Naive thymus-derived CD8-positive, alpha-beta T cell (primary cell): ENCODE results near the gene CCDC120. TPM values are rescaled to one million over a fixed set of nuclear protein-coding genes. Genes with fewer than 3 reads are reported as not detected.

Experiments used
- ATAC-seq, 2 donors: fragments of 150-1000 bp; cut with Tn5 transposase in 1 of 2; sonication (Bioruptor Pico), chemical (Tn5 transposase) in 1 of 2; 1 replicate in 1 of 2; 2 replicates in 1 of 2; pipeline ENCODE4 v1.10.0; 2021; ENCODE audit warnings: mild to moderate bottlenecking in 2 of 2, moderate library complexity in 2 of 2
- POLR2A ChIA-PET: fragments of 350-600 bp; sonication (Branson Sonifier 250); formaldehyde crosslinking; loops from one replicate; lab custom pipeline; 2021; ENCODE audit warnings: antibody characterized with exemption; lab: Charles Lee
- DNase-seq, 10 donors: peaks; one replicate each; pipeline versions ENCODE4 v3.0.0 to v3.0.0-alpha.2; 2020 to 2022
- H3K27ac Mint-ChIP-seq, 10 donors: one replicate each; pipeline ENCODE4 v1.8.0; 2020 to 2022; ENCODE audit warnings: mild to moderate bottlenecking in 10 of 10, mixed read lengths in 10 of 10, moderate library complexity in 4 of 10, inconsistent platforms in 1 of 10
- H3K27me3 Mint-ChIP-seq, 5 donors: one replicate each; pipeline ENCODE4 v1.8.0; 2021 to 2022; ENCODE audit warnings: mixed read lengths in 5 of 5
- H3K36me3 Mint-ChIP-seq, 3 donors: one replicate each; pipeline ENCODE4 v1.8.0; 2020 to 2022; ENCODE audit warnings: mixed read lengths in 3 of 3, mild to moderate bottlenecking in 2 of 3, inconsistent platforms in 1 of 3
- H3K4me1 Mint-ChIP-seq, 4 donors: one replicate each; pipeline ENCODE4 v1.8.0; 2021 to 2022; ENCODE audit warnings: mixed read lengths in 4 of 4
- H3K4me3 Mint-ChIP-seq, 10 donors: one replicate each; pipeline ENCODE4 v1.8.0; 2020 to 2022; ENCODE audit warnings: mild to moderate bottlenecking in 10 of 10, mixed read lengths in 10 of 10, moderate library complexity in 6 of 10, inconsistent platforms in 1 of 10
- H3K9me3 Mint-ChIP-seq, 9 donors: one replicate each; pipeline ENCODE4 v1.8.0; 2020 to 2022; ENCODE audit warnings: mixed read lengths in 9 of 9, mild to moderate bottlenecking in 3 of 9, inconsistent platforms in 1 of 9, moderate library complexity in 1 of 9
- polyA plus RNA-seq, 3 donors: library from polyadenylated mRNA; unstranded; fragments of 300-500 nt; fragmentation: Illumina TruSeq; gene quantifications; one replicate each; pipeline ENCODE4 v1.2.3, GENCODE V29; 2021
- total RNA-seq, 8 experiments: library from RNA in 2 of 8; stranded (reverse) in 2 of 8; gene quantifications; one replicate each; pipeline ENCODE4 v1.2.3 and lab custom pipeline; 2021 to 2026

The CCDC120 gene
- total and polyA plus RNA-seq, 5 experiments from 2014 or later = 0.61 to 12.9 (median 1.7) TPM

DNA sequence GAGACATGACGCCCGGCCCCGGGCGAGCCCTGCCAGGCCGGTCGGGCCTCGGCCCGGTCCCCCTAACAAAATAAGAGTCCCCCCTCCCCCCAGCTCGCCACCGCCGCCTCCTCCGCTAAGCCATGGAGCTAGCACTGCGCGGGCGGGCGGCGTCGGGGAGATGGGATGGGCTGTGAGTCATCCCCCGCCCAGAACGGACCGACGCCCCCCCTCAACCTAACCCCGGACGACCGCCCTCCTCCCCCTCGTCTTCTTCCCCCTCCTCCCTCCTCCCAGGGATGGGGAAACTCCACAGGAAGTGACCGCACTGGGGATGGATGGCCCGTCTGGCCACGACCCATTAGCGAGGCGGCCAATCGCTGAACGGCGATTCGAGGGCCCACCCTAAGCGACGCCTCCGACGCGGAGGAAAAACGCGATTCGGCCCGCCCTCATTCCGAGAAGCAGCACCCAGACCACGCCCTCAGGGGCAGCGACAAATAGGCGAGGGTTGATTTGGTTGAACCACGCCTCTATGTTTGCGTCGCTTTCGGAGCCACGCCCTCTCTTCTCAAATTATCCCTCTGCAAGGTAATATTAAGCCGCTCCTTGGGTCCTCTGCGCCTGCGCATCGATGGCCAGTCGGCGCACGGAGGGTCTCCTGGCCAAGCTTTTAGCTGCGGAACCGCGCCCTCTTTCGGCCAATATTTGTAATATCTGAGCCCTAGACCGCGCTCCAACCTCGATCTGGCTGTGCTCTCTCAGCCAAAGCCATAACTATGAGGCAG, 15.4 kb upstream of the CCDC120 start, which contains the start of gene TFE3:
TFE3 (minus strand) TSS at position 138 of the 767 bp plus-strand sequence; CDS start at position 7, 131 bp downstream.
- POLR2A ChIA-PET = interaction anchor here (0.6 to 3.2 kb wide), 13 partner anchors 10 to 455 kb away, joined by 3 to 15 read pairs (median 4); partner anchors contain the start of genes CCDC120, GRIPAP1, OTUD5 and PRAF2
- no peaks in the 10 kb centered on the region for H3K9me3 Mint-ChIP-seq
- peaks cover 0 to 12% (median 3%) of the 10 kb centered on the region in 3 donors for H3K36me3 Mint-ChIP-seq
- peak within 1 kb of the TSS; percentile 83 to 96 (median 94) for H3K27ac Mint-ChIP-seq
- peak; percentile 88 to 89 for ATAC-seq
- H3K4me3 Mint-ChIP-seq = peak within 1 kb of the TSS; percentile 81 to 94 (median 88)
- DNase-seq = peak; percentile 83 to 98 (median 94)
- peaks cover 13 to 40% (median 35%) of the 10 kb centered on the region in 4 donors for H3K4me1 Mint-ChIP-seq
- H3K27me3 Mint-ChIP-seq = no peaks in the 10 kb centered on the region

DNA sequence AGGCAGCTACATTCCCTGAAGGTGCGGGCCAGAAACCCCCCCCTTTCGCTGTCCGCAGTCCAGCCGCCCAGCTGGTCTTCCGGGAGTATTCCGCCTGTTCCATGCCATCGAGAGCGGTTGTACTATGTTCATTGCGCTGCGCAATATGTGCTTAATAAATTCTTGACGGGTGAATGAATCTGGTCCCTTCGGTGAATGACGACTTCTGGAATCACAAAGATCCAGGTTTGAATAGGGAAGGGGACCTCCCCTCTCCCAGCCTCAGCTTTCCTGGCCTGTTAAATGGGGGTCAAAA, 14.9 kb upstream of the CCDC120 start:
- H3K4me3 Mint-ChIP-seq = peak overlapping the region in 9 of 10 donors; percentile 81 to 94 (median 84)
- ATAC-seq (no peak), DNase-seq (no peak)
- no peaks in the 10 kb centered on the region for H3K27me3 Mint-ChIP-seq
- H3K4me1 Mint-ChIP-seq = peaks cover 11 to 37% (median 34%) of the 10 kb centered on the region in 4 donors
- no peaks in the 10 kb centered on the region for H3K9me3 Mint-ChIP-seq
- POLR2A ChIA-PET = interaction anchor here (0.7 to 3.2 kb wide), 7 partner anchors 9 to 132 kb away, joined by 3 to 15 read pairs (median 5); partner anchors contain the start of genes CCDC120, GRIPAP1, OTUD5 and PRAF2
- H3K36me3 Mint-ChIP-seq = peaks cover 0 to 6% (median 0%) of the 10 kb centered on the region in 3 donors
- peak overlapping the region; percentile 83 to 96 (median 94) for H3K27ac Mint-ChIP-seq

DNA sequence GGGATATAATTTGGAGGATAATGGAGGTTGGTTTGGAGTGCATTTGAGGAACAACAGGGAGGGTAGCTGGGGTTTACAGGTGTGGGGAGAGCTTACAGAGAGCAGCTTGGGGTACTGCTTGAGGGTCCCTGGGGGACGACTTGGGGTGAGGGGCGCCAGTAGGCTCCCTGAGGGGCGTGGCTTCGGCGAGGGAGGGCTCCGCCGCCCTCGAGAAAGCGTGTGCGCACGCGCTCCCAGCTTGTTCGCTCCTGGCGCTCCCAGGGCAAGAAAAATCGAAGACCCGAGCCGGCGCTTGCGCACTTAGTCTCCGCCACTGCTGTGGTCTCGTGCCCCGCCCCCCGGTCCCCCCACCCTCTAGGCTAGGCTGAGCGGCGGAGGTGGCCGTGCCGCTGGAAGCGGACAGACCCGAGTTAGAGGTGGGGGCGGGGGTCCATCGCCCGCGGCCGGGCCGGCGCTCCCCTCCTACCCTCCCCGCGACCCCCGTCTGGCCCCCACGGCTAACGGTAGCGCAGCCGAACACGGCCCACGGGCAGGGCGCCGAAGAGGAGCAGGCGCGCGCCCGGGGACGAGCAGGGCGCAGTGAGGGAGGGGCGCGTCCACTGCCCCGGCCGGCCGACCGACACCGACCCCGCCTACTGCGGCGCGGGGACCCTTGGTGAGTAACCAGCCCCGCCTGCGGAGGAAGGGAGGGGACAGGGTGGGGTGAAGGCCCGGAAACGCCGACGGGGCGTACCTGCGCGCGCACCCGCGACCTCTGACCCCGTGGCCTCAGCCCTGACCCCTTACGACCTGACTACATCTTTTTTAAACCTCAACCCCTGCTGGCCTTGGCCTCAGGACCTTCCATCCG, 5.4 kb upstream of the CCDC120 start:
- no peaks in the 10 kb centered on the region for H3K27me3 Mint-ChIP-seq
- POLR2A ChIA-PET = interaction anchor here (1.0 to 1.2 kb wide), 2 partner anchors 9 to 96 kb away, joined by 3 read pairs; partner anchors contain the start of gene OTUD5

DNA sequence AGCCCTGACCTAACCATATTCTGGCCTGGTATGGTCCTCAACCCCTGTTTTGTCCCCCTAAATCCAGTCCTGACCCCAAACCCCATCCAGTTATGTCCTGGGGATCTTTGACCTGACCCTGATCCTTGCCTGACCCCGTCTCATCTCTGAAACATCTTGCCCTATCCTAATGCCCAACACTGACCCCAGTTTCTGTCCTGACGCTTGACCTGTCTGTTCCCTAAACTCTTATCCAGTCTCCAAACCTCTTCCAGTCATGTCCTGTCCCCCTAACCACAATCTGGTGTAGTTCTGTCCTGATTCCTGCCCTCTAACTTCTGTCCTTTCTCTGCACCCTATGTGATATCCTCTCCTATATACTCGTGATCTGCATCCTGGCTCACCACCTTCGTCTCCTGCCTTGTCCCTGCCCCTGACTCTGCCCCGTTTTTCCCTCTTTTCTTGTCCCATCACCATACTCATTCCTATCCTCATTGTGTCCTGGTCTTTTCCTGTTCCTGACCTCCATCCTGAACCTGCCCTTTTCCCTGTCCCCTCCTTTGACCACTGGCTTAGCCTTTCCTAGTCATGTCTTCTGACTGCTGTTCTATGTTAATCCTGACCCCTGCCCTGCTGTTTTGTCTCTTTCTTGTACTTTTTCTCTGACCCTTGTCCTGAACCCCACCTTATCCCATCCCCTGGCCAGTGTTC, 4.6 kb upstream of the CCDC120 start:
- Mint-ChIP-seq H3K27ac (peak overlapping the region; percentile 73 to 98 (median 93)), H3K4me1 (peaks cover 22 to 40% (median 29%) of the 10 kb centered on the region in 4 donors), H3K9me3 (peaks cover 0 to 2% (median 0%) of the 10 kb centered on the region in 9 donors), H3K4me3 (peak overlapping the region; percentile 67 to 93 (median 86)), H3K27me3 (no peaks in the 10 kb centered on the region), H3K36me3 (no peaks in the 10 kb centered on the region)
- POLR2A ChIA-PET = no interaction called here
- ATAC-seq (no peak), DNase-seq (no peak)

More for the DNA sequence above, 5.4 kb upstream of the CCDC120 start:
- ATAC-seq (peak; percentile 81 to 86), DNase-seq (peak; percentile 43 to 84 (median 46))
- Mint-ChIP-seq H3K36me3 (no peaks in the 10 kb centered on the region), H3K9me3 (peaks cover 0 to 2% (median 0%) of the 10 kb centered on the region in 9 donors), H3K4me3 (peak overlapping the region; percentile 73 to 93 (median 86)), H3K4me1 (peaks cover 22 to 40% (median 29%) of the 10 kb centered on the region in 4 donors), H3K27ac (peak overlapping the region; percentile 86 to 98 (median 93))

DNA sequence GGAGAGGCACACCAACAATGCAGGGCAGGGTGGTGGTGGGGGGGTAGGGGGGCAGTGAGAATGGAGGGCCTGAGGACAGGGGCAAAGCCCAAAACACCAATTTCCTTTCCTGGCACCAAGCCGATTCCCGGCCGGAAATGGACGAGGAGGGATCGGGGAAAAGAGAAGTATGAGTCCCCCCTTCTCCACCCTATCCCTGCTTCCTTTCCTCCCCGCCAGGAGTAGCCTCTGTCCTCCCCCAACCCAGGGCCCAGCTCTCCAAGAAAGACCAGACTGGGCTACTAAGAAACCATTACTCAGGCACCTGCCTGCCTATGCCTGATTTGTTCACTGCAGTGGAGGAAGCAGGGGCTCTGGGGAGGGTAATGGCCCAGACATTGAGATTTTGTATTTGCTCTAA, 402 bp downstream of the CCDC120 start:
- POLR2A ChIA-PET = interaction anchor here (1.2 kb wide), 1 partner anchor 16 kb away, joined by 5 read pairs; the partner anchor contains the start of gene TFE3
- no peak for DNase-seq
- peaks cover 0 to 10% (median 0%) of the 10 kb centered on the region in 3 donors for H3K36me3 Mint-ChIP-seq
- H3K27me3 Mint-ChIP-seq = no peaks in the 10 kb centered on the region
- no peak overlapping the region for H3K4me3 Mint-ChIP-seq
- H3K4me1 Mint-ChIP-seq = peaks cover 13 to 30% (median 16%) of the 10 kb centered on the region in 4 donors
- no peaks in the 10 kb centered on the region for H3K9me3 Mint-ChIP-seq
- peak overlapping the region in 3 of 10 donors; percentile 43 to 71 (median 47) for H3K27ac Mint-ChIP-seq
- ATAC-seq = no peak

DNA sequence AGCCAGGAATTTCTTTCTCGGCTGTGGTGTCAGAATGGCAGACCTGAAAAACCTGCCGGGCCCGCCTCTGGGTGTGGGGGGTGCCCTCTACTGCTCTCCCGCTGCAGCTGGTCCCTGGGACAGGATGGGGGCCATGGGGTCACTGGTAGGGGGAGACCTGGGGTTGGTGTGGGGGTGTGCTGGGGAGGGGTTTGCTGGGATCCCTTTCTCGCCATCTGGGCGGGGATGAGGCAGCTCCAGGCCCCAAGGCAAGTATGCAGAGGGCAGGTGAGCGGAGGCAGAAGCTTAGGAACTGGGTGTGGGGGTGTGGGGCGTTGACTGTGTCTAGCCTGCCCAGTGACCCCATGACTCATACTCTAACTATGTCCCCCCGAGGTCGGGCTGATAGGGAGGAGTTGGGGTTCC, 884 bp downstream of the CCDC120 start:
- ATAC-seq (no peak), DNase-seq (no peak)
- Mint-ChIP-seq H3K27me3 (no peaks in the 10 kb centered on the region), H3K27ac (peak overlapping the region in 3 of 10 donors; percentile 47 to 73 (median 58)), H3K4me1 (peaks cover 8 to 25% (median 11%) of the 10 kb centered on the region in 4 donors), H3K9me3 (no peaks in the 10 kb centered on the region), H3K4me3 (no peak overlapping the region), H3K36me3 (peaks cover 0 to 10% (median 0%) of the 10 kb centered on the region in 3 donors)
- POLR2A ChIA-PET = no interaction called here

DNA sequence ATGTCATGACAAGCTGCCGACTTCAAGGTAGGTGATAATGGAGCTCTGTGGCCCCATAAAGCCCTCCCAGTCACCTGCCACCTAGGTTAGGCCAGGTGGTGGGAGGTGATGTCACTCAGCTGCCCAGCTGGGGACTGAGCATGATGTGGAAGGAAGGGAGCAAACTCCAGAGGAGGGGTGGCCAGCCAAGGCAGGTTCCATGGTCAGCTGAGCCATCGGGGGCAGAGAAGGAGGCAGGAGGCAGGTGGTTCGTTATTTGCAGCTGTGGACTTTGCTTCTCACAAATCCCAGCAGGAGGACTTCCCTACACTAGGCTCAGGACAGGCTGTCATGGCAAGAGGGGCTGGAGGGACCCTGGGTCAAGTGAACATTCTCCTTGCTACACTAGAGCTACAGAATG, 2.1 kb downstream of the CCDC120 start:
- H3K4me1 Mint-ChIP-seq = peaks cover 0 to 13% (median 1%) of the 10 kb centered on the region in 4 donors
- peaks cover 0 to 10% (median 0%) of the 10 kb centered on the region in 3 donors for H3K36me3 Mint-ChIP-seq
- H3K27me3 Mint-ChIP-seq = no peaks in the 10 kb centered on the region
- peaks cover 0 to 2% (median 0%) of the 10 kb centered on the region in 9 donors for H3K9me3 Mint-ChIP-seq
- DNase-seq = no peak
- H3K27ac Mint-ChIP-seq = peak overlapping the region in 1 of 10 donors; percentile 41
- POLR2A ChIA-PET = no interaction called here
- H3K4me3 Mint-ChIP-seq = no peak overlapping the region
- ATAC-seq = no peak

DNA sequence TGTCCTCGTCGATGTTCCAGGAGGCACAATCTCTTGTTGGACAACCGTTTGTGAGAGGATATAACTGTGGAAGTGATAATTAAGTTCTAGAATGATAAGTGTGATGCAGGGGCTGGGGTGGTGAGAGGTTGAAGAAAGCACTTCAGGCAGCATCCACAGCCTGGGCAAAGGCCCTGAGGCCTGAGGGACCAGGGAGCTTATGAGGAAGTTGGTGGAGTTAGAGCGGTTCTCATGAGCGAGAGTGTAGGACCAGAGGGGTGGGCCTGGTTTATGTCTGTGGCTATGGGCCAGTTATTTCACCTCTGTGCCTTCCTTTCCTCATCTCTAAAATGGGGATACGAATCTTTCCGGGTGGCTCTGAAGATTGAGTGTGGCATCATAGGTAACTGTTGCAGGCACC, 2.7 kb downstream of the CCDC120 start:
- peaks cover 0 to 11% (median 0%) of the 10 kb centered on the region in 4 donors for H3K4me1 Mint-ChIP-seq
- ATAC-seq = no peak
- peaks cover 0 to 13% (median 0%) of the 10 kb centered on the region in 3 donors for H3K36me3 Mint-ChIP-seq
- peaks cover 0 to 2% (median 0%) of the 10 kb centered on the region in 9 donors for H3K9me3 Mint-ChIP-seq
- H3K27ac Mint-ChIP-seq = peak overlapping the region in 2 of 10 donors; percentile 37 to 71
- no peak overlapping the region for H3K4me3 Mint-ChIP-seq
- H3K27me3 Mint-ChIP-seq = no peaks in the 10 kb centered on the region
- POLR2A ChIA-PET = no interaction called here
- no peak for DNase-seq

DNA sequence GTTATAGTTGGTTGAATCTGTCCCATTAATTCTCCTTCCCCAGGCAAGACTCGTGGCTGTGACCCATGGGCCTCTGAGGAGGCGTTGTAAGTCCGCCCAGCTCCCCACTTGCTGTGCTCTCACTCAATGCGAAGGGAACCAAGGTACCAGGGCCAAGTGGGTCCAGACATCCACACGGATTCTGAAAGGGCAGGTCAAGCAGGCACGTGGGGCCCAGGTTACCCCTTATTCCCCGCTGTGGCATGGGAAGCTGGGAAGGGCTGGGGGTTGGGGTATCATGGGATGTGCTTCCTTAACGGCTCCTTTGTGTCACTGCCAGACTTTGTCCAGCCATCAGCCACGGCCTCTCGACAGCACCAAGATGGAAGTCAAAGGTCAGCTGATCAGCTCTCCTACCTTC, 3.1 kb downstream of the CCDC120 start:
- POLR2A ChIA-PET = no interaction called here
- Mint-ChIP-seq H3K27me3 (no peaks in the 10 kb centered on the region), H3K36me3 (peaks cover 0 to 13% (median 0%) of the 10 kb centered on the region in 3 donors), H3K4me1 (peaks cover 0 to 7% (median 0%) of the 10 kb centered on the region in 4 donors), H3K4me3 (no peak overlapping the region), H3K27ac (peak overlapping the region in 2 of 10 donors; percentile 33 to 71), H3K9me3 (peaks cover 0 to 2% (median 0%) of the 10 kb centered on the region in 9 donors)
- DNase-seq (no peak), ATAC-seq (no peak)

DNA sequence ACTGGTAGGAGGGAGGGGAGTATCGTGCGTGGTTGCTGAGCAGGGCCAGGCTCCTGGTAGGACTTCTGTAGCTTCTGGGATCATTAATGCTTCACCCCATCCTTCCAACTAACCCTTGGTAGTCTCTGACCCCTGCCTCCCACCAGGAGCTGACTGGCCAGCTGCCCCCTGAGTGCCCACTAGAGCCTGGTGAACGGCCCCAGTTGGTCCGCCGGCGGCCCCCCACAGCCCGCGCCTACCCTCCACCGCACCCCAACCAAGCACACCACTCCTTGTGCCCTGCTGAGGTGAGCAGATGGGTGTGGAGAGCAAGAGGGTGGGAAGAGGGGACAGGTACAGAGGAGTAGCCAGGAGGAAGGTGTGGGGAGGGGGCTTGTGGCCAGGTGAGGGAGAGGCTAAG, 4.9 kb downstream of the CCDC120 start:
- Mint-ChIP-seq H3K27me3 (no peaks in the 10 kb centered on the region), H3K4me3 (no peak overlapping the region), H3K27ac (no peak overlapping the region), H3K9me3 (peaks cover 0 to 2% (median 0%) of the 10 kb centered on the region in 9 donors), H3K36me3 (peaks cover 0 to 13% (median 0%) of the 10 kb centered on the region in 3 donors), H3K4me1 (no peaks in the 10 kb centered on the region)
- POLR2A ChIA-PET = interaction anchor here (1.1 kb wide), 1 partner anchor 105 kb away, joined by 3 read pairs; no protein-coding TSS in a partner anchor
- ATAC-seq = no peak
- DNase-seq = no peak

DNA sequence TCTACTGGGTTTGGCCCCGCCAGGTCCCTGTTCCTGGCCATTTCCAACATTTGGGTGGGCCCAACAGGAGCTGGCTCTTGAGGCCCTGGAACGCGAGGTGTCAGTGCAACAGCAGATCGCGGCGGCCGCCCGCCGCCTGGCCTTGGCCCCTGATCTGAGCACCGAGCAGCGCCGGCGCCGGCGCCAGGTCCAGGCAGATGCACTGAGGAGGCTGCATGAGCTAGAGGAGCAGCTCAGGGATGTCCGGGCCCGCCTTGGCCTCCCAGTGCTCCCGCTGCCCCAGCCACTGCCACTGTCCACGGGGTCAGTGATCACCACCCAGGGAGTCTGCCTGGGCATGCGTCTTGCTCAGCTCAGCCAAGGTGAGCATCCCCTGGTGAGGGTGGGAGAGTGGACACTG, 5.5 kb downstream of the CCDC120 start:
- Mint-ChIP-seq H3K4me3 (no peak overlapping the region), H3K4me1 (no peaks in the 10 kb centered on the region), H3K36me3 (peaks cover 0 to 15% (median 0%) of the 10 kb centered on the region in 3 donors), H3K27ac (no peak overlapping the region), H3K9me3 (peaks cover 0 to 2% (median 0%) of the 10 kb centered on the region in 9 donors), H3K27me3 (no peaks in the 10 kb centered on the region)
- DNase-seq (no peak), ATAC-seq (no peak)
- POLR2A ChIA-PET = interaction anchor here (1.1 kb wide), 1 partner anchor 106 kb away, joined by 3 read pairs; no protein-coding TSS in a partner anchor
